HG02870 (cell line): ENCODE data around the gene LCN6.

ENCODE experiments used
- ATAC-seq: cut with Tn5 transposase; IDR thresholded peaks from one replicate; pipeline ENCODE4 v1.9.1; 2021; ENCODE audit warnings: mild to moderate bottlenecking, moderate library complexity; ENCODE audit not compliant: unreplicated experiment

LCN6 gene

DNA sequence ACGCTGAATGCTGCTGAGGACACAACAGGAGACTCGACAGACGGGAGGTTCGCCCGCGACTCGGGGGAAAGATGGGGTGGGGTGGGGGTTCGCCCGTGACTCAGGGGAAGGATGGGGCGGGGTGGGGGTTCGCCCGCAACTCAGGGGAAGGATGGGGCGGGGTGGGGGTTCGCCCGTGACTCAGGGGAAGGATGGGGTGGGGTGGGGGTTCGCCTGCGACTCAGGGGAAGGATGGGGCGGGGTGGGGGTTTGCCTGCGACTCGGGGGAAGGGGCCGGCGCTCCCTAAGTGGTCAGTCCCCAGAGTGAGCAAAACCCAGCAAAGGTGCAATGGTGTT is 2.2 kb downstream of the LCN6 start:
- ATAC-seq: no peak

DNA sequence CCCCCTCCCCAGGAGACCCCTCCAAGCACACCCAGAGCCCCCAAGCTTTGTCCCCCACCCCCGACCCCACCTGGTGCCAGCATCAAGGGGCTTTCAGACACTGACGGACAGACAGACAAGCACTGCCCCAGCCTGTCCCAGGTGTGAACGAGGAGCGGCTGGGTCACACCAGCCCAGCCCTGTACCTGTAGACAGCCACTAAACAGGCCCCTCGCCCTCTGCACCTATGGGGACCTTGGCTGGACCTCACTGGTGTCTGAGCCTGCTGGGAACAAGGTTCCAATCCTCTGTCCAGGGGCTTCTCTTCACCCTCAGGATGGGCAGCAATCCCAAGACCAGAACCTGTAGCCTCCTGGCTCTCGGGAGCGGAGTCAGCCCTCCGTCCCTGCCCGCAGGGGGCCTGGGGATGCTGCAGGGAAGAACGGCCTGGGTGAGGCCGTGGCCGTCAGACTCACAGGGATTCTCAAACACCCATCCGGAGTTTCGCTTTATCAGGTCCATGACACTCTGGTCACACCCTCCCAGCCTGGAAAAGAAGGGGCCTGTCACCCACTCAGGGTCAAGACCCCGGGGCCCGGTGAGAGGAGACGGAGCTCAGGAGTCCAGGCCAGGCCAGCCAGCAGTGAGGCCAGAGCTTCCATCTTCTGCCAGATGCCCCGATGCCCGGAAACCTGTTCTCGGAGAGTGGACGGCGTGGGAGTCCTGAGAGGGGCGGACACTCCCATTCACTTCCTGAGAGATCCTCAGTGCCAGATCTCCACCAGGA is 2.8 kb downstream of the LCN6 start:
- no peak for ATAC-seq

DNA sequence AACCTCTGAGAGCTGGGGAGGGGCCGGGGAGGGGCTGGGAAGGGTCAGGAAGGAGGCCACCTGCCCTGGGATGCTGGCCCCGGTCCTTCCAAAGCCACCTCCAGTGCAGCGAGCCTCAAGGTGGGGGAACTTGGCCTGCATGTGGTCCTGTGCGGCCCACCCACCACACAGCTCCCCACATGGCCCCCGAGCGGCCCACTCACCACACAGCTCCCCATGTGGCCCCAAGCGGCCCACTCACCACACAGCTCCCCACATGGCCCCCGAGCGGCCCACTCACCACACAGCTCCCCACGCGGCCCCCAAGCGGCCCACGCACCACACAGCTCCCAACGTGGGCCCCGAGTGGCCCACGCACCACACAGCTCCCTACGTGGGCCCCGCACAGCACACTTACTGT is 3.6 kb downstream of the LCN6 start:
- ATAC-seq: no peak

DNA sequence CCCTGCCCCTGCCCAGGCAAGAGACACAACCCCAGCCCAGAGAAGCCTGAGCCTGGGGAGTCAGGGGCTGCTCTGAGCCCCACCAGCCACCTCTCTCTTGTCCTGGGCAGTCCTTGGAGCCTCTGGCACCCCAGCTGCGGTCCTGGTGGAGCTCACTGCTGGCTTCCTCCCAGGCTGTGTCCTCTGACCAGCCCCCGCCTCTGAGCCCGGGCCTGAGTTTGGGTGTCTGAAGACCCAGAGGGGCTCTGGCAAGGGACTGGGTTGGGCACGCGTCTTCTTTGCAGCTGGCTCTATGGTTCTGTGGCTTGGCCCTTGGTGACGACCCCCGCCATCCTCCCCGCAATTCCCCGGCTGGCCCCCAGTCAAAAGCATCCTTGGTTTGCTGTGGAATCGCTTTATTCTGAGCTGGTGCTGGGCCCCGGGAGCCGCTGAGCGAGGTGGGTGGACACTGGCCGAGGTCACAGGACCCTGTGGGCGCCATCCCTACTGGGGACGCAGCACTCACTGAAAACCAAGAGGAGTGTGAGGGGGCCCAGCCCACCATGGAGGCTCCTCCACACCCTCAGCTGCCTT is 4.6 kb downstream of the LCN6 start:
- no peak for ATAC-seq

DNA sequence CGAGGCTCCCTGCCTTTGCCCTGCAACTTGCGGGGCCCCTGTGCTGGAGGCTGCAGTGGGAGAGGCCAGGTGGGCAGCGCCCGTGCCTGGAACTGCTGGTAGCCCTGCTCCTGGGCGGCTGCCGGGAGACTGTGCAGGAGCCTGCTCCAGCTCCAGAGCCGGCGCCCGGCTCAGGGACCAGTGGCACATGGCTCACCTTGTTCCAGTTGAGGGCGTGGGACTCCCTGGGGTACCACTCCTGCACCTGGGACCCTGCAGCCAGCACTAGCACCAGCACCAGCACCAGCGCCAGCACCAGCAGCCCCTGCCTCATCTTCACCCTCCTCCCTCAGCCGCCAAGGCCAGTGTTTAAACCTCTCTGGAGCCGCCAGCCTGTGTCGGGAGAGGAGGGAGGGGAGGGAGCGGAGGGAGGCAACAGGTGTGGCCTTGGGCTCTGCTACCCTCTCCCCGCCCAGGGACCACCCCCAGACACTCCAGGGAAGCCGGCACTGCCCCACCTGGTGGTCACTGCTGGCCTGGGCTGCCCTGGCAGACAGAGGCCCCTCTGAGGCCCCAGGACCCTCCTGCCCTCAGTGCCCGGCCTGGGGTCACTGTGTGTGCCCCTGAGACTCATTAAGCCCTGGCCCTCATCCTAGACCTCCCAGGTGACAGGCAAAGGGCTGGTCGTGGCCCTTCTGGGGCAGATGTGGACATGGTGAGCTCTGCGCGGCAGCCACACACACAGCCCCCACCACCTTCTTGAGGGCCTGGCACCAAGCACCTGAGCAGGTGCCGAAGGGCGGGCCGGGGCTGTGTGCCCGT is 5.5 kb downstream of the LCN6 start, which contains the start of gene LCN10:
LCN10 (minus strand) TSS at position 350 of the 801 bp plus-strand sequence; CDS start at position 313, 37 bp downstream.
- no peak for ATAC-seq

DNA sequence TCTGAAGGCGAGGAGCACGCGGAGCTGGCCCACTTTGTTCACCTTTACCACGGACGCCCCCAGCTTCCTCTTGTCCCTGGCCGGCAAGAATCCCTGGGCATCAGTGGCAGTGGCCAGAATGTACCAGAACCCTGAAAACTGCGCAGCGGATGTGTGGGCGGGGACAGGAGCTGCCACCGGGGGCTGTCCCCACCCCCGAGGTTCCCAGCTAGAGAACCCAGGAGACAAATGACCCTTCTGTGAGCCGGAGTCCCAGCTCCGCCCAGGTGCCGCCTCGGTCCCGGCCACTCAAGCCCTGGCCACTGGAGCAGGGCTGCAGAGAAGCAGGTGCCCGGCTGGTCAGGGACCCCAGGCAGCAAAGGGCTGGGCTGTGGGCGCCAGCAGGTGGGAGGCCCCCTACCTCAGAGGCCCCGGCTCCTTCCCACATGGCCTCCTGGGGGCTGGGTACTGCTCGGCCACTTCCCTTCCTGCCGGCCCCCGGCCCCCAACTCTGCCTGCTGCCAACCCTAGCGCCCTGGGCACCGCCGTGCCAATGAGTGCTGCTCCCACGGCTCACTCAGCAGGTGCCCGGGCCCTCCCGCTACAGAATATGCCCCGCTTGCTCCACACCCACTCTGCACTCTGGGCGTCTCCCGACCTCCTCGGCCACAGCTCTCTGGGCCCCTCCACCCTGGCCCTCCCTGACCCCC is 6.3 kb downstream of the LCN6 start:
- ATAC-seq: no peak

DNA sequence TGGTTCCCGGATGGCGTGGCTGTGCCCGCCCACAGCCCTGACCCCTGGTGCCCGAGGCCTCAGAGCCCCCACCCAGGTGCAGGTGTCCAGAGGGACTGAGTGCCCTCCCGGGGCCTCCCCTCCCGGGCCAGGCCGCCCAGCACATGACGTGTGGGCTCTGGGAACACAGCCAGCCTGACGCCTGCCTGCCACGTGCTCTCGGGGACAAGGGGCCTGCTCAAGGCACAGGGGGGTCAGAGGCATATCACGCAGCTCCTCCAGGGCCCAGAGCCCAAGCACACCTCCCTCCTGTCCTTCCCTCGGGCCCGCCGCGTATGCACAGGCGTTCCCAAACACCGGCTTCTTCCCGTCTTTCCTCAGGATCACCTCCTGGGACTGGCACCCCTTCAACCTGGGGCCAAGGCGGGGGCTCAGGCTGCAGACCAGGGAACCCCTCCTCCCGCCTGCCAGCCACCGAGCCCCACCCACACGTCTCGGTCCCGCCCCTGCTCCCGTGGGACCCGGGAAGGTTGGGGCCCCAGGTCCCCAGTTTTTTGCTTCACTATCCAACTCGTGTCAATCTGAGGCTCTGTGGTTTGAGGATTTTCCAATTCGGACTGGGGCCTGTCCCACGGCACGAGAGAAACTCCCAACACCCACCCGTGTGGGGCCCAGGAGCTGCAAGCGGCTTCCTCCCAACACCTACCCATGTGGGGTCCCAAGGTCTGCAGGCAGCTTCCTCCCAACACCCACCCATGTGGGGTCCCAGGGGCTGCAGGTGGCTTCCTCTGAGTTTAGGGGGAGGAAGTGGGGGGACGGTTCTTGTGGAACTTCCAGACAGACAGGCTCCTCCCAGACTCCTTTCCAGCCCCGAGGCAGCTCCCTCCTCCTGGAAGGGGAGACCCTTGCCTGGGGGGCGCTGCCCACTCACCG is 7.1 kb downstream of the LCN6 start:
- no peak for ATAC-seq

DNA sequence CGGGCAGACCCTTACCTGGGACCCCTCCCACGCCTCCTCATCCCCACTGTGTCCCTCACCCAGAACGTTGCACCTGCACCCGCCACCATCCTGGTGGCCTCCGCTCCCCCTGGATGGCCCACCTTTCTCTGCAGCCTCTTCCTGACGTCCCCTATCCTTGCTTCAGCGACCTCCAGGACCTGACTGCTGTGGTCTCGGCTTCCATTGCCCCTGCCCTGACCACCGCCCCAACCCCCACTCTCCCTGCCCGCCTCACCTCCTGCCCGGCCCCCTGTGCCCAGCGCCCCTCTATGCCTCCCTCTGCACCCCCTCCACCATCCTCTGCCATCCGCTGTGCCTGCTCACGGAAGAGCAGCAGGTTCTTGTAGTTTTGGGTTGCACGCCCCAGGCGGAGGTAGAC is 7.8 kb downstream of the LCN6 start:
- ATAC-seq: no peak

DNA sequence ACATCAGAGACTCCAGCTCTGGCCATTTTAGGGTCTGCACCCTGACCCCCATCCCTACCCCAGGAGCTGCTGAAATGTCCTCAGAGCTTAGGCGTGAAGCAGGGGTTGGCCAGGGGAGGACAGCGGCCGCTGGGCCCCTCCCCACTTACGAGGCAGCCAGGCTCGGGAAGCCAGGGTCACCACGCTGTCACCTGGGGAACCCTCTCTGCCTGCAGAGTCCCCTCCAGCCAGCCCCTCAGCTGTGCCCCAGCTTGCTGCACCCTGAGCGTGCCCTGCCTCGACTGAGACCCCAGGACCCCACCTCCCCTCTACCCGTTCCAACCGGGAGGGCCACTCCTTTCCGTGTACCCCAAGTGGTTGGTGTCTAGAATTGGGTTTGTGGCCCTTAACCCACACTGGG is 8.3 kb downstream of the LCN6 start:
- ATAC-seq: no peak

DNA sequence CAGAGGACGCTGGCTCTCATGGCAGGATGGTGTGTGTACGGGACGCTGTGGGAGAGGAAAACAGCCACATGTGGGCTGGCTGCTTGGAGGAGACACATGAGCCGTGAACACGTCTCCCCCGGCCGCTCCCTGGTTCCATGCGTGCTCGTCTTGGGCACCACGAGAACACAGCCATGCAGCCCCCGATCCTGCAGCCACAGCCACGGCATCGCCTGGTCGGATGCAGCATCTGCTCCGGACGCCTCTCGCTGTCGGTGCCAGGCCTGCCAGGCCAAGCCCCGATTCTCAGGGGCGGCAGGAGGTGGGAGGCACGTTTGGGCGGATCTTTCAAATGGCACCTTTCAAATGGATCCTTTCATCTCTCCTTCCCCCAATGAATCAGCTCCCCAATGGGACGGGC is 8.8 kb downstream of the LCN6 start:
- no peak for ATAC-seq

DNA sequence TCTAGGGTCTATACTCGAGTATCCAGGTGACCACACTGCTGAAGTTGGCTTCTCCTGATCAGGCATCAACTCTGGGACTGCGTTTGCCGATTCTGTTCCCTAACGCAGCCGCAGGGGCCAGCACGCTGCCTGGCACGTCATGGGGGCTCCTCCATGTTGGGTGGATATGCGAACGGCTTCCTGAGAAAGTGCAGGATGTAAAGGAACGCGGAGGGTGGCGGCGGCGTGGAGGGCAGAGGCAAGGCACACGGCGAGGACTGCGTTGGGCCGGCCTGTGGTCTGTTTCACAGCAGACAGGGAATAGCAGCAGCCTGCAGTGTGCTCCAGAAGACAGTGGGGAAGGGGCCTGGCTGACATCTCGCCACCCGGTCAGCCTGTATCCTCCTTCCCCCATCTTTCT is 9.4 kb downstream of the LCN6 start:
- ATAC-seq: no peak

DNA sequence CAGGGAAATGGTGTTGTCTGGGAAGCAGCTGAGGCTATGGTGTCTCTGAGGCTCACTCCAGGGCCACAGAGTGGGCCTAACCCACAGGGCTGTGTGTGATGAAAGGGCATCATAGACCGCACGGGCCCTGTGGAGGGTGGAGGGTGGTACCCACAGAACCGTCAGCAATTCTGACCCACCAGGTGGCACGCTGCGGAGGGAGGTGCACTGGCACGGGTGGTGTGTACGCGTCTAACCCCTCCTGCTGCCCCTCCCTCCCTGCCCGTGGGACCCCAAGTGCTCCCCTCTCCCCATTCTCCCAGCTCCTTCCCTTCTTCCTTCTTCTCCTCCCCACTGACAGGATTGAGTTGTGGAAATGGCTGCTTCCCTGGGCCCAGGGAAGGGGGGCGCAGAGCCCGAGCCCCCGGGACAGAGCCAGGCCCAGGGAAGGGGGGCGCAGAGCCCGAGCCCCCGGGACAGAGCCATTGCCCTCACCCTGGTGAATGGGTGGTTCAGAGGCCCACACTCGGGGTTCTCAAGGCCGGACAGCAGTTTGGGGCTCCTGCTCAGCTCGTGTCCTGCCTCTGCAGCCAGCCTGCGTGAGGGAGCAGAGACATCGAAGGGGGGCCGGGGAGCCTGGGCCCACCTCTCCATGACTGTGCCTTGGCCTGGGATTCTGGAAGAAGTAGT is 12.4 kb downstream of the LCN6 start:
- ATAC-seq: no peak

DNA sequence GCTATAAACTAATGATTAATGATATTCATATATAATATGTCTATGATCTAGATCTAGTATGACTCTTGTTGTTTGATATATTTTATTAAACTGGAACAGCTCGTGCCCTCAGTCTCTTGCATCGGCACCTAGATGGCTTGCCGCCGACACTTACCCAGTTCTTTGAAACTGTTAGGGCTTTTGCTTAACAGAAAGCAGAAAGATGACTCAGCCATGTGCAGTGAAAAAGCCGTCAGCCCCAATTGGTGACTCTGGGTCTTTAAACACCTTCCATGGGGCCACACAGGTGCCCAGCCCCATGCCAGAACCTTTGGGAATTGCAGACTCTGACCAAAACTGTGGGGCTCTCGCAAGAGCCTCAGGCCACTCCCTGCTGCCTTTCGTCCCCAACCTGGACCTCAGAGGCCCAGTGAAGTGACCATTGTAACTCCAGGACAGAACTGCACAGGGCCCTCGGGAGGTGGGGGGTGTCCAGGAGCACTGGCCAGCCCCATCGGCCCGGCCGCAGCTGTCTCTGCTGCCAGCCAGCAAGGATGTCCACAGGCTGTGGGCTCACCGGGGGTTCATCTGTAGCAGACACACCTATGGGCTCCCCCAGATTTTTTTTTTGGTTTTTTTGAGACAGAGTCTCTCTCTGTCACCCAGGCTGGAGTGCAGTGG is 13.4 kb downstream of the LCN6 start:
- ATAC-seq: no peak

DNA sequence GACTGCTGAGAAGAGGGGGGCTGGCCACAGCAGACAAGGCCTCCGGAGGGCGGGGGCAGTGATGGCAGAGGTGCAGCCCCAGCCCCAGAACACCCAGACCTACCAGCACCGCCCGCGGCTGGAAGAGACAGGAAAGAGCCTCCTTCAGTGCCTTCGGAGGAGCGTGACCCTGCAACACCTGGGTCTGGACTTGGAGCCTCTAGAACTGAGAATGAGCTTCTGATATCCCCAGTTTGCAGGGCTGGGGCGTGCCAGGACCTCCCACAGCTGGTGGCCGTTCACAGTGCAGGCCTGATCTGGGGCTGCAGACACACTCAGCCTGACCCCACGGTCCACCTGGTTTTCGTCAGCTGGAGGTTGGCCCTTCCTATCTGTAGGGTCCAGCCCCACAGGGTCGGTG is 14.7 kb downstream of the LCN6 start:
- ATAC-seq: no peak

DNA sequence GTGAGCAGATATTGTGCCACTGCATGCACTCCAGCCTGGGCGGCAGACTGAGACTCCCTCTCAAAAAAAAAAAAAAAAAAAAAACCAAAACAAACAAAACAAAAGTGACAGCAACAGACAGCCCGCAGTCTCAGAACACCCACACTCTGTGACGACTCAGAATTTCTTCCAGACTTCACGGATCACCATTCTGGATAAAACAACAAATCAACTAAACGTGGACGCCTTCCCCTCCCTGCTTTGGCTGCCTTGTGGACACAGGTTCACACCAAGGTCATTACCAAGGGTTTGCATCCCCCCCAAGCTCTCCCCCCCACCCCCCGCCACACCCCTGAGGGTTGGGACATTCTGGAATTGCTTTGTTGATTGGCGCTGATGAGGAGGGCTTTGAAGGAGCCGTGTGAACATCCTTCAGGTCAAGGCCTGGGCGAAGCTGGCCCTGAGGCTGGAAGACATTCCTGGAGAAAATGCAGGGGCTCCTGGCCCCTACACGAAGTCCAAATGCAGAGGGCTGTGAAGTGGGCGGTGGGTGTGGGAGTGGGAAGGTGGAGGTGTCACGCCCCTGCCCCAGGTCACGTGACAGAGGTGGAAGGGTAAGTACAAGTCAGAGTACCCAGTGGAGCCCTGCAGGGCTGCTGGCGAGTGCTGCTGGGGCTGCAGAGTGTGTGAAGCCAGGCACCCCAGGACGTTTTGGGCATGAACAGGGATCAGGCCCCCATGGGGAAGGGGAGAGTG is 15.7 kb downstream of the LCN6 start:
- no peak for ATAC-seq

DNA sequence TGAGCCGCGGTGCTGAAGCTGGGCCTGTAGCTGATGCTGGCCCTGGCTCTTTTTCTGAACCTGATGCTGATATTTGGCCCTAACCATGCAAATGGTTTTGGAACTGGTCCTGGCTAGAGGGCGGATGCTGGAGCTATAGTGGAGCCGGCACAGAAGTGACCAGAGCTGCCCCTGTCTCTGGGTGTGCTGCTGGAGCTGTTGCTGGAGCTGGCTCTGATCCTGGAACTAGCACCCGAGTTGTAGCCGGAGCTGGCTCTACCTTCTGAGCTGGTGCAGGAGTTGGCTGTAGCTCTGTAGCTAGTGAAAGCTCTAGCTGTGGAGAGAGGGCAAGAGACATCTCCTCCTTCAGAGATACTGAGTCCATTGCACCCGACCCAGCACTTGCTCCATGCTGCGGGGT is 18.4 kb downstream of the LCN6 start:
- ATAC-seq: no peak

DNA sequence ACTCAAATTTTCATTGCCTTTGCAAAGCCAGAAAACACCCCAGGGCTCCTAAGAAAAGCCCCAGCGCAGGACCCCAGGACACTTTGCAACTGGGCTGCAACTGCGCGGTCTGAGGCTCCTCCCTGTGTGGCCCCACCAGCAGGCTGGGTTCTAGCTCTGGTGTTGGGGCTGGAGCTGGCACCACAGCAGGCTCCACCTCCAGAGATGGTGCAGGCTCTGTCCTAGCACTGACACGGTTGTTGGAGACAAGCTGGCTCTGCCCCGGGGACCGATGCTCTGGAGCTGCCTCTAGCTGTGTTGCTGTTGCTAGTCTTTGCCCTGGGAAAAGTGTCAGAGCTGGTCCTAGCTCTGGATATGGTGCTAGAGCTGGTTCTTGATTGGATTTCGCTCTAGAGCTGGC is 19.2 kb downstream of the LCN6 start:
- ATAC-seq: no peak

DNA sequence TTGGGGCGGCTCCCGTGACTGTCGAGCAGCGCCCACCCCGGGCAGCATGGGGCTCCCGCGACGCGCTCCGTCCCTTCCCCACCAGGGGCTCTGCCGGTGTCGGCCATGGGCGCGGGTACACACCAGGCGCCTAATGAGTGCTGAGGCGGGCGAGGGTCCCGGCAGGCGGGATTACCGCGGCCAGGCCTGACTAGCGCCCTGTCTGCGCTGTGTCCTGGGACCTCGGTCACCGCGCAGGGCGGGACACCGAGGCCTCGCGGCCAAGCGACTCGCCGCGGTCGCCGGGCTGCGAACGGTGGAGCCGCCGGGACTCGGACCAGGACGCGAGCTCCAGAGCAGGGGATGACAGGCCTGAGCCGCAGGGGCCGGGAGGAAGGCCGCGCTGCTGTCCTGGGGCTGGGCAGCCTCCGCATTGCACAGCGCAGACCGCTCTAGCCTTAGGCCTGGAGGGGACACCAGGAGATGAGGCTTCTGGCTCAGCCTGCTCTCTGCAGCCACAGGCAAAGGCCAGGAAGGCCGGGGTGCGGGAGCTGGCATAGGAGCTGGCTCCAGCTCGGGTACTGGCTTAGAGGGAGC is 19.7 kb downstream of the LCN6 start:
- ATAC-seq: peak; percentile 21
